ENCODE results near the gene NTRK1. TPM values are rescaled to one million over a fixed set of nuclear protein-coding genes. Genes with fewer than 3 reads are reported as not detected.

The NTRK1 gene
- total RNA-seq, 1 experiment from 2014 or later, result 0.24 TPM

GRCh38 chr1:156828400-156829124 lies 32.1 kb upstream of the NTRK1 start:
- Histone ChIP-seq H2AFZ (ENCODE audit: low read length) (no peak overlapping the region), H2BK12ac (ENCODE audit: insufficient read length, low read depth, low read length) (no peak overlapping the region), H3K4ac (ENCODE audit: low read depth, low read length) (no peak overlapping the region), H4K8ac (replicated peaks; ENCODE audit: insufficient read length, low read depth, low read length) (no peak overlapping the region), H3K9me3 (ENCODE audit: control insufficient read depth, low read depth, low read length) (no peaks in the 10 kb centered on the region), H3K18ac (ENCODE audit: insufficient read length, low read depth, low read length) (no peak overlapping the region), H2BK15ac (ENCODE audit: low read depth, low read length) (no peak overlapping the region), H3K9ac (ENCODE audit: extremely low read depth, insufficient read length, low read length) (no peak overlapping the region), H4K5ac (ENCODE audit: insufficient read length, low read depth, low read length) (no peak overlapping the region), H3K79me2 (ENCODE audit: insufficient read depth, low read length) (no peaks in the 10 kb centered on the region), H4K91ac (ENCODE audit: insufficient read length, low read depth, low read length) (no peak overlapping the region), H3K27me3 (ENCODE audit: insufficient read depth, low read length) (no peaks in the 10 kb centered on the region; the same call in 1 of the 2 replicates), H3K79me1 (ENCODE audit: insufficient read depth, low read depth, low read length, poor library complexity, severe bottlenecking) (no peaks in the 10 kb centered on the region), H2AK5ac (ENCODE audit: insufficient read length, low read length) (no peak overlapping the region), H4K20me1 (ENCODE audit: control insufficient read depth, insufficient read depth, insufficient read length) (no peaks in the 10 kb centered on the region), H2BK20ac (ENCODE audit: low read depth, low read length, poor library complexity, severe bottlenecking) (no peak overlapping the region), H3K23me2 (ENCODE audit: insufficient read length, low read depth, low read length, poor library complexity, severe bottlenecking) (no peaks in the 10 kb centered on the region), H3K4me1 (ENCODE audit: insufficient read depth, low read length) (no peaks in the 10 kb centered on the region), H3K23ac (ENCODE audit: insufficient read length, low read depth, low read length) (no peak overlapping the region), H2BK5ac (ENCODE audit: insufficient read length, low read length) (no peak overlapping the region), H3K56ac (ENCODE audit: insufficient read length, low read depth, low read length) (no peak overlapping the region), H3K4me2 (ENCODE audit: insufficient read depth, insufficient read length, low read length) (no peak overlapping the region), H2BK120ac (ENCODE audit: low read depth, low read length, poor library complexity, severe bottlenecking) (no peak overlapping the region), H3K27ac (ENCODE audit: insufficient read length, low read depth, low read length) (no peak overlapping the region), H3T11ph (ENCODE audit: low read length) (no peak overlapping the region), H3K14ac (ENCODE audit: insufficient read depth, low read length) (no peak overlapping the region)
- Mint-ChIP-seq H3K36me3 (ENCODE audit: insufficient read depth in 1 of 3, low read depth in 3 of 3) (no peaks in the 10 kb centered on the region), H3K4me3 (no peak overlapping the region), H3K9me3 (no peaks in the 10 kb centered on the region), H3K4me1 (peaks cover 0 to 5% of the 10 kb centered on the region in 2 experiments; a peak in 2 of 4 replicates), H3K27me3 (ENCODE audit: low read depth) (peaks cover 52% of the 10 kb centered on the region), H3K27ac (no peak overlapping the region)
- WGBS (ENCODE audit: extremely low coverage, insufficient read length, low lambda C conversion rate), result no CpG with 5 or more reads among the region's 18 CpGs
- TF ChIP-seq CTCF (conservative IDR thresholded peaks at IDR 0.05), result no peak
- no peak for DNase-seq

All from H9 (cell line).